Thyroid gland (tissue), 4 donors: ENCODE results near the gene TTC12.

Source experiments
- CTCF ChIP-seq, 6 experiments: fragments of 200-600 bp in 3 of 6; fragments of 450-650 bp in 3 of 6; sonication (generic) in 3 of 6; IDR thresholded peaks; one replicate each; pipeline ENCODE4 v1.5.1; 2016 to 2019; ENCODE audit warnings: antibody characterized with exemption in 6 of 6, mild to moderate bottlenecking in 2 of 6, inconsistent platforms in 1 of 6, moderate library complexity in 1 of 6
- POLR2A ChIP-seq, 2 donors: fragments of 450-650 bp; IDR thresholded peaks; one replicate each; pipeline ENCODE4 v1.6.1; 2017; ENCODE audit warnings: antibody characterized with exemption in 2 of 2, mild to moderate bottlenecking in 2 of 2, moderate library complexity in 1 of 2

GRCh38 chr11:113316256-113316655 lies 1.9 kb downstream of the TTC12 start:
- no peak for TF ChIP-seq POLR2A (IDR thresholded peaks at IDR 0.05)
- TF ChIP-seq CTCF (IDR thresholded peaks at IDR 0.05): no peak
